Hepatocyte (in vitro differentiated cells): ENCODE measurements around the gene CHST1.

Experiments used
- EZH2 ChIP-seq: fragments of 200-600 bp; sonication (generic); IDR thresholded peaks from 2 replicates; pipeline ENCODE4 v1.6.1; 2016; ENCODE audit warnings: antibody characterized with exemption, mild to moderate bottlenecking, borderline replicate concordance
- EZH2phosphoT487 ChIP-seq: fragments of 200-600 bp; sonication (generic); IDR thresholded peaks from one replicate; pipeline ENCODE4 v1.6.1; 2018; ENCODE audit warnings: antibody characterized with exemption, mild to moderate bottlenecking, low read depth, moderate library complexity; ENCODE audit not compliant: unreplicated experiment, severe bottlenecking
- TF ChIP-seq, protein P1 (sequence below): fragments of 200-600 bp; sonication (generic); IDR thresholded peaks from 2 replicates; pipeline ENCODE4 v1.5.1; 2016; ENCODE audit warnings: antibody characterized with exemption, mild to moderate bottlenecking; ENCODE audit not compliant: poor library complexity

DNA sequence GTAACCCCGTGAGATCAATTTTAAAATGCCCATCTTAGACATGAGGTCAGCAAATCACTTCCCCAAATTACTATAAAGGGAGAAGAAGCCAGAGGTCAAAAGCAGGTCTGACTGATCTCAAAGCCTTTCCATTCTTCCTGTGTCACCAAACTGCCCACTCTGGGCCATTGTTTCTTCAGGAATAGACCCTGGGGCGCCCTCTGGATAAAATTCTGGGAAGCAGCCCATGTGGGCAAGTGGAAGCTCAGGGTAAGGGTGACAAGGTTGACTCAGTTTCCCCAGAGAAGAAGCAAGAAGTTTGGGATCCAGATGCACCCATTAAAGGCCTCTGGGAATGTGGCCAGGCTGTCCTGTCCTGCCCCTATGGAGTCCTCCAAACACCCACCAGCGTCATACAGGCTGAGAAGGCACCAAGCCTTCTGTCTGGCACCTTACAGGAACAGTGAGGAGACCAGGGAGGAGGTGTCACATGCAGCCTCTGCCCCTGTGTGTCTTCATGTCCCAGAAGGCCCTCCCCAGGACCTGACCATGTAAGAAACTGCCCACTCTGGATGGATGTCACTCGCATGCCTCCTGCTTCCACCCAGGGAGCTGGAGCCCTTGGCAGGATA, 50.1 kb downstream of the CHST1 start:
- TF ChIP-seq, protein P1, sequence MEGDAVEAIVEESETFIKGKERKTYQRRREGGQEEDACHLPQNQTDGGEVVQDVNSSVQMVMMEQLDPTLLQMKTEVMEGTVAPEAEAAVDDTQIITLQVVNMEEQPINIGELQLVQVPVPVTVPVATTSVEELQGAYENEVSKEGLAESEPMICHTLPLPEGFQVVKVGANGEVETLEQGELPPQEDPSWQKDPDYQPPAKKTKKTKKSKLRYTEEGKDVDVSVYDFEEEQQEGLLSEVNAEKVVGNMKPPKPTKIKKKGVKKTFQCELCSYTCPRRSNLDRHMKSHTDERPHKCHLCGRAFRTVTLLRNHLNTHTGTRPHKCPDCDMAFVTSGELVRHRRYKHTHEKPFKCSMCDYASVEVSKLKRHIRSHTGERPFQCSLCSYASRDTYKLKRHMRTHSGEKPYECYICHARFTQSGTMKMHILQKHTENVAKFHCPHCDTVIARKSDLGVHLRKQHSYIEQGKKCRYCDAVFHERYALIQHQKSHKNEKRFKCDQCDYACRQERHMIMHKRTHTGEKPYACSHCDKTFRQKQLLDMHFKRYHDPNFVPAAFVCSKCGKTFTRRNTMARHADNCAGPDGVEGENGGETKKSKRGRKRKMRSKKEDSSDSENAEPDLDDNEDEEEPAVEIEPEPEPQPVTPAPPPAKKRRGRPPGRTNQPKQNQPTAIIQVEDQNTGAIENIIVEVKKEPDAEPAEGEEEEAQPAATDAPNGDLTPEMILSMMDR: no peak
- TF ChIP-seq EZH2: no peak
- no peak for TF ChIP-seq EZH2phosphoT487
